Middle frontal gyrus (tissue), 1 donor: ENCODE results near the gene INTS14.
A peak's percentile ranks its signal among the peaks of the same experiment; 100 is the strongest.

Experiments
- DNase-seq: peaks from one replicate; pipeline ENCODE4 v3.0.0-alpha.2; 2015; ENCODE audit warnings: low spot score; ENCODE audit errors: extremely low spot score

Gene INTS14

DNA sequence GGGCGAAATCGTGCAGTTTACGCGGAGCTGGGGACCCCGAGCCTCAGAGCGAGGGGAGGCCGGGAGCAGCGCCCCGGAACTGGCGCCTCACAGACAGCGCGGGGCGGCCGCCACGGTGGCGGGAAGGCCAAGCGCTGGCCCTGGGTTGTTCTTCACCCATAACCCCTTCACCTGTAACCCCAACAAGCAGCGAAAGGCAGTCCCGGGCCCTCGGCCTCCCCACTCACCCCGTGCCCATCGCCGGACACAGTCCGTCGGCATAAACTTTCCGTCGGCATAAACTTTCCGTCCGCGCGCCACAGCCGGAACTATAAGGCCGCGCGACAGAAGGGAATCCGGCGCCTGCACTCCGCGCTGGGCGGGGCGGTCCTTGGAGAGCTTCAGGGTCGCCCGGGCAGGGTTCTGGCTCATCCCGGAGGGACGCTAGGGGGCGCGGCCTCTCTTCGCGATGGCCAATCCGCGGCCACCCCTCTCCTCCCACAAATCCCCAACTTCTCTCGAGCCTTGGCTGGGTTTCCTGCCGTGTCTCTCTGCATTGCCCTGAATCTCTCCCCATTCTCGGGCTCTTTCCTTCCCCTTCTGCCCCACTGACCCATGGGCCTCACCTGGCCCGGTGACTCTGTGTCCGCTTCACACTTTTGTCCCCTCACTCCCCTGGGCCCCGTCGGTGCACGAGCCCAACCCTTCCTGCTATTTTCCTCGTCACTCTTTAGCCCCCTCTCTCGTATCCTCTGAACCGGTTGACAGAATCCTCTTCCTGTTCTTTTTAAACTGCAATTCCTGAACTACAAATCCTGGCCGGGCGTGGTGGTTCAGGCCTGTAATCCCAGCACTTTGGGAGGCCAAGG is at the start of gene INTS14:
TSS of gene INTS14 (minus strand) at position 261 of the 848 bp plus-strand sequence. CDS start 3,751 bp downstream, outside the sequence.
- peak; percentile 91 for DNase-seq

DNA sequence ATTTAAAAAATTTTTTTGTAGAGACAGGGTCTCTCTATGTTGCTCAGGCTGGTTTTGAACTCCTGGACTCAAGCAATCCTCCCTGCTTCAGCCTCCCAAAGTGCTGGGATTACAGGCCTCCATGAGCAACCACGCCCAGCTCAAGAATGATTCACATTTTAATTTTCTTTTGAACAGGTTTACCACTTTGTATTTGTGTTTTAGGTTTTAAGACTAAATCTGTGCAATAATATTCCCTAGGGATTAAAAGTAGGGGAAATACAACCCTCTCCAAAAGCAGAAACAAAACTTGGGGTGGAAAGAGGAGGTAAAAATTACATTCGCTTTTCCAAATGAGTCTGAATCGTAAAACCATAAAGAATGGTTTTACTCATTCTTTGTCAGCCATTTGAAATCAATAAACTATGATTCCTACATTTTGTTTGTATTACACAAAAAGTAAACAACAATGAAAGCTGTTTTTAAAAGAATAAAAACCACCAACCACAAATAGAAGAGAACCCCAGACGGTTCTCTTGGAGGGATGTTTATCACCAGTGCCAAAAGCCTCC is 48.6 kb upstream of the INTS14 start:
- no peak for DNase-seq

DNA sequence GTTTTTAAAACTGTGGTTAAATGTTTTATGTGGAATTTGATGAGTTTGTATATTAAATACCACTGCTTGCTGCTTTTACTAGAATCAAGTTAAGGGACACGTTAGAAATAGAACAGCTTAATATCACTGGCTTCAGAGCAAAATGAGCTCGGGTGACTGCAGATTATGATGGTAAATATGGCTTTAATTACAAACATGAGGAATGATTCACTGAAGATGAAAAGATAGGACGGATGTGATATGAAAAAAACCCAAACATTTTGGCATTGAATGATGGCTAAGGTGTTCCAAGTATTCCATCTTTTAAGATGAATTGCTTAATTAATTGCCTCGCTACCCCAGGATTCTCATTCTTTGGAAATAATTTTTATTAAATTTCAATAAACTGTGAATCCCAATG is 44.5 kb upstream of the INTS14 start:
- DNase-seq = no peak

DNA sequence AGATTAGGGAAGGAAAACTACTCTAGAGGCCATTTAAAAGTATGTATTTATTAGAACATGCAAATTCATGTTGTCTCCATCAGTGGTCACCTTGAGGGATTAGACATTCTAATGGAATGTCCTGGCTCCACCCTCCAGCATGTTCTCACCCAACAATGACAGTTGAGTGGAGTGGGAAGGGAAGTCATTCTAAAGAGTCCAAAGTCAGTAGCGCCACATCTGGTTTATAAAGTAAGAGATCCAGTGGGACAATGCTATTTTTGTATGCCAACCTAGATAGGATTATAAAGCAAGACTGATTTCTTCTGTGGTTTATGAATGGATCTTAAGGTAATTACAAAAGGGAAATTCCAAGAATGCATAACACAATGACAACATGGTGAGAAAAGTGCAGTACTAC is 44.1 kb upstream of the INTS14 start:
- no peak for DNase-seq

DNA sequence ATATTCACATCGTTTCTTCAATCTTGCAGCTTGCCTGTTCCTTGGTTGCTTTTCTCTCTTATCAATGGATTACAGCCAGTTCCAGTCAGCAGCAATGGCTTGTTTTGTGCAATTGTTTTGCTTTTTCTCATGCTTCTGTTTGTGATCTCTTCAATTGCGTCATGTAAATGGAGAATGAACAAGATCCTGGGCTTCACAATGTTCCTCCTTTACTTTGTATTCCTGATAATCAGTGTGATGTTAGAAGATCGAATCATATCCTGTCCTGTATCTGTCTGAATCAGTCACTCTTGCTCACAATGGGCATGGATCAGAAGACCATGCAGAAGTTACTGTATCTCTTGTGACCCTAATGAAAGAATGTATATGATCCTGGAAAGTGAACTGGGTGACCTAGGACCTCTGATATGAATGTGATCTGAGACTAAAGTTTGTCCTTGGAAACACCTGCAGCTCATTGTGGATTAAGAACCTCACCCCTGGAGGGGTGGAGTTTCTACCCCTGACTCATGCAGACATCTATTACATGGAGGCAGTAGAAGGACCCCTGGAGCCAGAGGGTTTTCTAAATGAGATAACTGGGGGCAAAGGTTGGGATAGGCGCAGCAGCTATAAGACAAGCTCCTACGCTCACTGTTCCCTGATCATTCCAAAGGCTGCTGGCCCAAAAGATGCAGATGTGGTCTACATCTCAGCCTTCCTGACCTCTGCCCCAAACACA is 43.0 kb upstream of the INTS14 start:
- no peak for DNase-seq

DNA sequence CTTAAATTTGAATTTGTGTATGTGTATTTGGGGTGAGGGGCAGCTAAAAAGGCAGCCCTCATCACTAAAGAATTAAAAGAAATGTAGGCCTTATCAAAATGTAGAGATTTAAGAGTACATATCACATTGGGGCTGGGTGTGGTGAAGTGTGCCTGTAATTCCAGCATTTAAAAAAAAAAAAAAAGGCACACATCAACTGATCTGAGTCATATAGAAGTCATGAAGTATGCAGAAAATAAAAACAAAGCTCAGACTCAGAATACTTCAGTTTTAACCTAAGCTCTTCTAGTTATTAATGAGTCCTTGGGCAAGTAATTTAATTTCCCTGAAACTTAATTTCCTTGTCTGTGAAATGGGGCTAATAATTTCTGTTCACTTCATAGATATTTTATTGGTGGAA is 42.4 kb upstream of the INTS14 start:
- no peak for DNase-seq

DNA sequence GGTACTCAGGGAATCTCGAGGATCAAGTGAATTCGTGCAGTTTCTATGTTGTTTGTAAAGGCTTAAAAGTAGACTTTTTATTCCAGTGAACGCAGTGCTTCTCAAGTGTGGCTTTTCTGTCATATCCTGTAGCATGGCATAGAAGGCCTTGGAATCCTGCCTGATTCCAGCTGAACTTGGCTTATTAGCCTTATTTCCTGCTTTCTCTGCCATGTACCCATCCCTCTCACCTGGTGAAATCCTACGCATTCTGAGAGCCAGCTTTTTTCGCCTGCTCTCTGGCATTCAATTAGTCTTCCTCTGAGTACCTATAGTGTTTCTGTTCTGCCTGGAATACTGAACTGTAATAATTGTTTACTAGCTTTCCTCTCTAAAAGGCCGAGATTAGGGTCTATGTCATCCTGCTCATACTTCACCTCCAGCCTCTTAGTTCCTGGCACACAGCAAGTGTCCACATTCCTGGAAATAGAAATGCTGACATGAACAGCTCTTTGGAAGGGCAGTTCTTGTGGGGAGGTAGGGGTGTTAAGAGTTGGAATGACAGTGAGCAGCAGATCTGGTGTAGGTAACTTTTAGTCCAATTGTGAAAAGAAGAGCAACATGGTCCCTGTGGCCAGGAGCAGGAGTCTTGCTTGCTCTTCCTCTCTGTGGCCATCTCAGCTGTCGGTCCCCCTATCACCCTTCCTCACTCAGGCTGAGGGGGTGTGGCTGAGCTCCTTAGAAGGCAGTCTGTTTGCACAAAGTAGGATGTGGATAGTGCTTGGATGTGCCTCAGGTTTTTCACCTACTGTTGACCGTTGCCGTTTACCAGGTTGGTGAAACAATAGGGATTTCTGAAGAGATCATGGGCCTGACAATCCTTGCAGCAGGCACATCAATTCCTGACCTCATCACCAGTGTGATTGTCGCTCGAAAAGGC is 41.2 kb upstream of the INTS14 start:
- no peak for DNase-seq

DNA sequence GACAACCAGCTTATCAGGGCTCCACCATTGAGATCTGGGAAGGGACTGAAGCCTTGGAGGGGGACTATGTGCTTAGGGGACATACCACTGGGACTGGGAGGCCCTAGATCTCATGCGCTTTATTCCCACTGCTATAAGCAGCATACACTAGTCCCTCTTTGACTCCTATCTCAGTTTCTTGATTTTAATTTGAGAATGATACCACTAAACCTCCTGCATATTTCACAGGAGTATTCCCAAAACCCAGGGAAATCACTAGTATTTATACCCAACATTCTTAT is 40.1 kb upstream of the INTS14 start:
- DNase-seq = no peak

DNA sequence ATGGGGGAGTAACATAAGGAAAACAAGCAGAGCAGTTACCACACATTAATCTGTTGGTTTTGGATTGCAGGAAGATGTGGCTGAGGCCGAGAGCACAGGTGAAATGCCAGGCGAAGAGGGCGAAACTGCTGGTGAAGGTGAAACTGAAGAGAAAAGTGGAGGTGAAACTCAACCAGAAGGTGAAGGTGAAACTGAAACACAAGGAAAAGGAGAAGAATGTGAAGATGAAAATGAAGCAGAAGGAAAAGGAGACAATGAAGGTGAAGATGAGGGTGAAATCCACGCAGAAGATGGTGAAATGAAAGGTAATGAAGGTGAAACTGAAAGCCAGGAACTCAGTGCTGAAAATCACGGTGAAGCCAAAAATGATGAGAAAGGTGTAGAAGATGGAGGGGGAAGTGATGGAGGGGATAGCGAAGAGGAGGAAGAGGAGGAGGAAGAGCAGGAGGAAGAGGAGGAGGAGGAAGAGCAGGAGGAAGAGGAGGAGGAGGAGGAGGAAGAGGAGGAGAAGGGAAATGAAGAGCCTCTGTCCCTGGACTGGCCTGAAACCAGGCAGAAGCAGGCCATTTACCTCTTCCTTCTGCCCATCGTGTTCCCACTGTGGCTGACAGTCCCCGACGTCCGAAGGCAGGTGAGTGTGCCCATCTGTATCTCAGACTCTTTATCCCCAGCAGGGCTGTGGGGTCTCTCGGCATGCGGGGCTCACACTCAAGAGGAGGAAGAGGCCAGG is 39.5 kb upstream of the INTS14 start:
- no peak for DNase-seq

DNA sequence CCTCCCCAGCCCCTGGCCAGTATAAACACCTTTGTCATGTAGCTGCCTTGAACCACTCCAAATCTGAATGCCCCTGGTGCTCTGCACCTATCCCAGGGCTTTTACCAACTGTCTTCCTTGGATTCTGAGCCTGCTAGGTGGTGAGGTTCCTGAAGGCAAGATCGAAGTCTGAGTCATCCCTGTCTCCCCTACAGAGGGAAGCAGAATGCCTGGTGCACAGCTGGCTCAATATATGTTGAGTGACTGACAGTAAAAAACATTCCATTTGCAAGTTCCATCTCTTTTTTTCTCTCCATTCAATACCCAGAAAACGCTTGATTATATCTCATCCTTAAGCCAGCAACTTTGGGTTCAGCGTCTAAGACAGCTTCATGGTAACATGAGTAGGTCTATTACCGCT is 35.6 kb upstream of the INTS14 start:
- no peak for DNase-seq

DNA sequence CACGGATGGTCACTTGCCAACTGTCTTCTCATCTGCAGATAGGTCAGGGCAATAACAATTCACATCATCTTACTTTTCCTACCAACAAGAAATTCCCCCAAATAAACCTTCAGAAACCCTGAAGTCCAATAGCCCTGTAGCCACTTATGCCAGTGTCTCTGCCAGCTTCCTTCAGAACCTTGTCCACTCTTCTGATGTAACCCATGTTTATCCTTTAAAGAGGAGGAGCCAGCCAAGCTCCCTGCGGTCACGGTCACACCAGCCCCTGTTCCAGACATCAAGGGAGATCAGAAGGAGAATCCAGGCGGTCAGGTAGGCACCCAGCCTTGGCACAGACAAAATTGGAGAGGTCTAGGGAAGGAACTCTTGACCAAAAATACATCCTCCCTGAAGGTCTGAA is 34.5 kb upstream of the INTS14 start:
- no peak for DNase-seq

DNA sequence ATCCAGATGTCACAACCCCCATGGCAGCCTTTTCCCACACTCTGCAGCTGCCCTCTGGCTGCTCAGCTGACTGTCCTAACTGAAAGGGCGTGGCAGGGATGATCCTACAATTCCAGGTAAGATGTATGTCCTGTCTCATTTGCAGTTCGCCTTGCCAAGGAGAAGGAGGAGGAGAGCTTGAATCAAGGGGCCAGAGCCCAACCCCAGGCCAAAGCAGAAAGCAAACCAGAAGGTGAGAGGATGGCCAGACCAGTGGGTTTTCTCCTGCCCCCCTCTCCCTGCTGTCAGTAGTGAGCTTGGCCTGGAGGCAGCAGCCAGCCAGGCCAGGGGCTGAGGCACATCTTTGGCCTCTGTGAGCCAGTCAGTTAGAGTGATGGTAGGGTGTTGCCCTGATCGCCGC is 33.4 kb upstream of the INTS14 start:
- DNase-seq = no peak

DNA sequence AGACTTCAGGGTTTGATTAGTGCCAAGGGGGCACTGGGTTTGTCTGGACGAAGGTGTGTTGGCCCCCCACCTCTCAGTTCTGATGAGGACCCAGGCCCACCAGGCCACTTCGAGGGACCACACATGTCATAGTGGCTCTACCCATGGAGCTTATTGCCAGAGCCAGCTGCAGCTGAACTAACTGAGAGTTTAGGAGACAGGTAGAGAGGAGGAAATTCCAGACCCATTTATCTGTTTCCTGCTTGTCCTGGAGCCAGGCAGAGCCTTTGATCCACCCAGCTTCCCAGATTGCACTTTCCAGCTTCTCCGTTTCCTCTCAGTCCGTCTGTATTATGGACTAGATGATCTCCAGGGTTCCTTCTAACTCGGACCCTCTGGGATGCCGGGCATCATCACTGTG is 31.7 kb upstream of the INTS14 start:
- DNase-seq = no peak

DNA sequence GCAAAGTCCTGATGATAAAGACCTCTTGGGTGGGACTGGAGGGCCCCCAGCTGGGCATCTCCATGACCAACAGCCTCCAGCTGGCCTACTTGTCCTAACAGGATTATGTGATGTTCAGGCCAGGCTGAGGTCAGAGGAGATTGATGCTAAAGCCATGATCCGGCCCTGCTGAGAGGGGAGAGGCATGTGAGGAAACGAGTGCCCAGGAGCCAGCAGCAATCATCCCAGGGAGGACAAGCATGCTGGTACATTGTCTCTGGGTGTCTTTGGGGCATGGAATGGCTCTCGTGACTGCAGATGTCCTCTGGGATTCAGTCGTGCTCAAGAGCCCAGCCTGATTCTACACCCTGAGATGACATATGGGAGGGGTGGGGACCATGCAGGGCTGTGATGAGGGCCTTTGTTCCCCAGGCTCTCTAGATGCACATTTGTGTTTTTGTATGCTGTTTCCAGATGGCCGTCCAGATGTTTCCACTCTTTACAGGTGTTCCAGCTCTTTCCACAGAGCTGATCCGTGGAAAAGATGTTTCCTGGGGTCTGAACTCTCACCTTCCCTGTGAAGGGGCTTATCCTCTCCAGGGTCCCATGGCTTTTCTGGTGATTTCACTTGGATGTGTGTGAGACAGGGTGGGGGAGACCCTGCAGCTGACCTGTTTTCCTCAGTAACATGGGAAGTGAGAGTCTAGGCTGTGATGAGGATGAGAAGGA is 31.0 kb upstream of the INTS14 start:
- DNase-seq = no peak

DNA sequence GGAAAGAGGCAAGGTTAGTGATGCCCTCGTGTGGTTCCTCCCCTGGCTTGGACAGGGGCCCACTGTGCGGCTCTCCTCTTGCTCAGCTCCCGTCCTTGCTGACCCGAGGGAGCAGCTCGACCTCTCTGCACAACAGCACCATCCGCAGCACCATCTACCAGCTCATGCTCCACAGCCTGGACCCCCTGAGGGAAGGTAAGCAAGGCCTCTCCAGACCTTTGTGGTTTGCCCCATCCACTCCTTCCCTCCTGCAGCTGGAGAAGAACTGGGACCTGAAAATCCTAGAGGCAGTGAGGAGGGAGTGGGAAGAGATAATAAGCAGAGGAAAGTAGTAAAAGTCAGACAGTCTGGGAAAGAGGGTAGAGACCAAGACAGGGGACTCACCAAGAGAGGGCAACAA is 28.6 kb upstream of the INTS14 start:
- DNase-seq = no peak

DNA sequence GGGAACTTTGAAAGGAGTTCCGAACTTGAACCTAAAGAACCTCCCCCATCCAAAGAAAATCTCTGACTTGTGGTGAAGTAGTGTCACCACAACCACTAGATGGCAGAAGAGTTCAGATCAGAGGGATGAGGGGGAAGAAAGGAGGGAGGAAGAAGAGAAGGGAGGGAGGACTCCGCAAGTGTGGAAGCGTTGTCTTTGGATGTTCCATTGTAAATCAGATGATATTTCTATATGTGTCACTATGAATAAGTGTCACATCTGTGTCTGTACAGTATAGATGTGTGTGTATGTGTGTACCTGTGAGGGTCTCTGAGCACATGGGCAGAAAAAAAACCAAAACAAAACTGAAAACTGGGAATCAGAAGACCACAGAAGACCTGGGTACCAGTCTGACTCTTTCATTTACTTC is 27.8 kb upstream of the INTS14 start:
- peak; percentile 79 for DNase-seq

DNA sequence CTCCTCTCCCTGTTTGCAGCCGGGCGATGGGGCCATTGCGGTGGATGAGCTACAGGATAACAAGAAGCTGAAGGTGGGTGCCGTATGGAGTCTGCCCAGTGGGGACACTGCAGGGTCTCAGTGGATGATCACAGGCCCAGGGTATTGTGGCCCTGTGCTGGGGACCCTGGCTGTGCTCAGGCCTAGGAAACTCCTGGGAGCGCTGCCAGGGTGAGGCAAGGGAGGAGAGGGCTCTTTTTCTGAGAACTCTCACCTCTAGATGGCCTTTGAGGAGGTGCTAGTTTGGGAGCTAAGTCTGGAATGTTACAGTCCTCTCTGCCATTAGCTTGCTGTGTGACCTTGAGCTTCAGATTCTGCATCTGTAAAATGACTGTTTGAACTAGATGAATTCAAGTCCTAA is 27.2 kb upstream of the INTS14 start:
- DNase-seq = no peak

DNA sequence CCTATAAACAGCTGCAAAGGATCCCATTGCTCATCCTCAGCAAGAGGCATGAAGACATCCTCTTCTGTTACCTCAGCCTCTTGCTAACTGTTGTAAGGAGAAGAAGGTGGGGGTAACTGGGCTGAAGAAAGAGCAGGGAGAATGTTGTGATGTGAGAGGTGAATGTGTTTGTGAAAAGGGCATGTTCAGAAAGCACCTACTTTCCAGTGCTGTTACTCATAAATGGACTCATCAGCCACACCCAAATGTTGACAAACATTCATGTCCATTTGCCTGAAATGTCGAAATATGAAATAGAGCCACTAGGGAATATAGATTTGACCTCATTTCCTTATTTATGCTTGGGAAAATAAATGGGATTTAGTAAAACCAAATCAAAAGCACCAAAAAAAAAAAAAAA is 23.4 kb upstream of the INTS14 start:
- no peak for DNase-seq

DNA sequence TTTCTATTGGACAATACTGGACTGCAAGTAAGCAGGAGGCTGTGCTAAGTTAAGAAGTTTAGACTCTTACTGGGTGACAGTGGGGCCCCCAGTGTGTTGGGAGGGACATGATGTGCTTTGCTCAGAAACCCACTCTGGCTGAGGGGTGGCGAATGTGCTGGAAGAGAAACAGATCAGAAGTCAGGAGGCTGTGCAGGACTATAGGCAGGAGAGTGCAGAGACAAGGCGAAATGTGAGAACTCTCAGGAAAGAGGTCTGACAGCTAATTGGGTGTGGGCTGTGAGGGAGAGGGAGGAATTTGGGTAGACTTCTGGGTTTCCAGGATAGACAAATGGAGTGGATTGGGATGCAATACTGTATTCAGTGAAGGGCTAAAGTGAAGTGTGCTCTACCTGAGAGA is 22.8 kb upstream of the INTS14 start:
- DNase-seq = no peak

DNA sequence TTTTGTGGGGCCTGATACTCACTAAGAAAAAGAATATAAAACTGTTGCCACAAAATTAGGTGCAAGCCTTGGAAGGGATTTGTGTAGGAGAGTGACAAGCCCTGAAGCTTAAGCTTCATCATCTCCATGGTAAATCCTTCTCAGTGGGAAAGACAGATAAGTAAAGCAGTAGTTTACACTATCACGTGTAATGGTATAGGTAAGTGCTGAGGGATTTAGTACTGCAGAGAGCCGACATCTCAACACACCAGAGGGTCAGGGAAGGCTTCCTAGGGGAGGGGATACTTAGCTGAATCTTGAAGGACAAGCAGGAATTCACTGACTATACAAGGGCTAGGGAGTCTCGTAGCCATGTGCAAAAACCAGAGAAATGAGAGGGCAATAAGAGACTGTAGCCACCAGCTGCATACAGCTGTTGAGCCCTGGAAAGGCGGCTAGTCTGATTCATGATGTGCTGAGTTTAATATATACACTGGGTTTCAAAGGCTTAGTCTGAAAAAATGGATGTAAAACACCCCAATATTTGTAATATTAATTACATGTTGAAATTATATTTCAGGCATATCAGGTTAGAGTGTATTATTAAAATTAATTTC is 21.9 kb upstream of the INTS14 start:
- DNase-seq = no peak
